GM13977 (cell line): ENCODE data around the gene IRF2BP1.

ENCODE experiments used
- DNase-seq: peaks from one replicate; pipeline ENCODE4 v3.0.0; 2012; ENCODE audit warnings: low spot score
- in situ Hi-C: fragments of 300-500 bp; cut with MboI; formaldehyde crosslinking; loops from one replicate; pipeline ENCODE4 v1.12.0; 2022; ENCODE audit warnings: low sequenced_read_pairs, low pct_unique_long_range_greater_than_20kb, mixed read lengths, inconsistent platforms; ENCODE audit not compliant: unreplicated experiment
- TF ChIP-seq, protein P1 (sequence below): IDR thresholded peaks from 2 replicates; pipeline ENCODE4 v1.5.1; 2012; ENCODE audit warnings: mild to moderate bottlenecking, control low read depth; ENCODE audit not compliant: insufficient read depth; ENCODE audit errors: extremely low read depth, missing control alignments

The IRF2BP1 gene

DNA sequence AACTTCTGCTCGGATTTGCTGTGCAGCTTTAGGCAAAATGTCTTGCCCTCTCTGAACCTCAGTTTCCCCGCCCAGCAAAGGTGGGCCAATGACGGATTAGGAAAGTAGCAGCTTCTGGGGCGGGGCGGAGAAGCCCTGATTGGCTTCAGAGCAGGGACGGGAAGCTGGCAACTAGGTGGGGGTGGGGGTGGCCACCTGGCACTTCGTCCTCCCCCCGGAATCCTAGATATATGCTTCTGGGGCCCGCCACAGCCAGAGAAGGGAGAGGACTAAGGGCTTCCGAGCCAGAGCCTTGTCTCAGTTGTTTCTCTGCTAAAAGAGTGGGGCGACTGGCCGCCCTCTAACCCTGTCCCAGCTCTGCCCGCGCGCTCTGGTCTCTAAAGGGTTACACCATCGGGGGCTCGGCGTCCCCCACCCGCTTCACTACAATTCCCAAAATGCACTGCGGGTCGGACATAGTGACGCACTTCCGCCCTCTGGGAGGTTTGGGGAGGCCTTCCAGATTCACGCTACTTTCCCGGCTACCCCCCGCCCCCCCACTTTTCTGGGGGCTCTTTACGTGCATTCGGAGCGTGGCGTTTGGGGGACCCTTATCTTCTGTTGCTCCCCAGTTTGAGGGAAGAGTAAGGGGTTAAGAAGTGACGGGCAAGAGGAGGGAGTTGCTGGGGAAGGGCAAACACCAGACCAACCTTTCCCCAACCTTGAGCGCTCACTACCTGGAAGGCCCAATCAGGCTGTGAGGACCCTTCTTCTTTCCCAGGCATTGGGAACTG lies 672 bp upstream of the IRF2BP1 start:
- peak; percentile 95 for DNase-seq
- in situ Hi-C loops: no loop called here
- TF ChIP-seq, protein P1, sequence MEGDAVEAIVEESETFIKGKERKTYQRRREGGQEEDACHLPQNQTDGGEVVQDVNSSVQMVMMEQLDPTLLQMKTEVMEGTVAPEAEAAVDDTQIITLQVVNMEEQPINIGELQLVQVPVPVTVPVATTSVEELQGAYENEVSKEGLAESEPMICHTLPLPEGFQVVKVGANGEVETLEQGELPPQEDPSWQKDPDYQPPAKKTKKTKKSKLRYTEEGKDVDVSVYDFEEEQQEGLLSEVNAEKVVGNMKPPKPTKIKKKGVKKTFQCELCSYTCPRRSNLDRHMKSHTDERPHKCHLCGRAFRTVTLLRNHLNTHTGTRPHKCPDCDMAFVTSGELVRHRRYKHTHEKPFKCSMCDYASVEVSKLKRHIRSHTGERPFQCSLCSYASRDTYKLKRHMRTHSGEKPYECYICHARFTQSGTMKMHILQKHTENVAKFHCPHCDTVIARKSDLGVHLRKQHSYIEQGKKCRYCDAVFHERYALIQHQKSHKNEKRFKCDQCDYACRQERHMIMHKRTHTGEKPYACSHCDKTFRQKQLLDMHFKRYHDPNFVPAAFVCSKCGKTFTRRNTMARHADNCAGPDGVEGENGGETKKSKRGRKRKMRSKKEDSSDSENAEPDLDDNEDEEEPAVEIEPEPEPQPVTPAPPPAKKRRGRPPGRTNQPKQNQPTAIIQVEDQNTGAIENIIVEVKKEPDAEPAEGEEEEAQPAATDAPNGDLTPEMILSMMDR: no peak

DNA sequence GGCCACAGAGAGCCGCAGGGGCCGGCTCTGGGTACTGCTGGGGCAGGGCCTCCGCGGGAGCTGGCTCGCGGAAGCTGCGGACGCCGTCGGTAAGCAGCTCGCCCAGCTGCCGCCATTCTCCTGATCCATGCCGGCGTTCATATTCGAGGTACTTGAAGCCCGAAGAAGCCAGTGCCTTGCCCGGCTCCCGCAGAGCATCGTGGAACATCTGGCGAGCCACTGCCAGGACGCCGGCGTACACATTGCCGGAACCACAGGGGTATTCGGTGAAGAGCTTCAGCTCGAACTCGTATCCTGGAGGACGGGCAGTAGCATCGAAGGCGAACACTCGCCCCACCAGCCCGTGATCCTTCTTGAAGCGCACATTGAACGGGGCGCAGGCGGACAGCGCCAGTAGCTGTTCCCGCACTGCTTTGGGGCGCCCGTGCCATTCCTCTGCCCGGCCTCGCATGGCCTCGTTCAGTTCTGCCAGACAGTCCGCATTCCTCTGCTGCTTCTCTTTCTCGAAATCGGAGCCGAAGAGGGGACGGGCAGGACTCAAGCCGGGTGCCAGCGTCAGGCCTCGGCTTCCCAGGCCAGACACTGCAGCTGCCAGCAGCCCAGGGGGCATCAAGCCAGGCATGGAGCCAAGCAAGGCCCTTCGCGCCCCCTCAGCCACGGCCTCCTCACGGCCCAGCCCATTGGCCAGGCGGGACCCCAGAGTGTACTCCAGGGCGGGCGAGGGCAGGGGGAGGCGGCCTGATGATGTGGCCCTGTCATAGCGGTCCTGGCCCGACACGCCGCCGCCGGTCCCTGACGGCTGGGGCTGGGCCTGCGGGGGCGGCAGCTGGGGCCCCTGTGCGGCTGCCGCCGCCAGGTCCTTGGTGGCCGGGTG lies 1.0 kb downstream of the IRF2BP1 start:
- in situ Hi-C loops: no loop called here
- DNase-seq: peak; percentile 67
- TF ChIP-seq, protein P1: no peak

DNA sequence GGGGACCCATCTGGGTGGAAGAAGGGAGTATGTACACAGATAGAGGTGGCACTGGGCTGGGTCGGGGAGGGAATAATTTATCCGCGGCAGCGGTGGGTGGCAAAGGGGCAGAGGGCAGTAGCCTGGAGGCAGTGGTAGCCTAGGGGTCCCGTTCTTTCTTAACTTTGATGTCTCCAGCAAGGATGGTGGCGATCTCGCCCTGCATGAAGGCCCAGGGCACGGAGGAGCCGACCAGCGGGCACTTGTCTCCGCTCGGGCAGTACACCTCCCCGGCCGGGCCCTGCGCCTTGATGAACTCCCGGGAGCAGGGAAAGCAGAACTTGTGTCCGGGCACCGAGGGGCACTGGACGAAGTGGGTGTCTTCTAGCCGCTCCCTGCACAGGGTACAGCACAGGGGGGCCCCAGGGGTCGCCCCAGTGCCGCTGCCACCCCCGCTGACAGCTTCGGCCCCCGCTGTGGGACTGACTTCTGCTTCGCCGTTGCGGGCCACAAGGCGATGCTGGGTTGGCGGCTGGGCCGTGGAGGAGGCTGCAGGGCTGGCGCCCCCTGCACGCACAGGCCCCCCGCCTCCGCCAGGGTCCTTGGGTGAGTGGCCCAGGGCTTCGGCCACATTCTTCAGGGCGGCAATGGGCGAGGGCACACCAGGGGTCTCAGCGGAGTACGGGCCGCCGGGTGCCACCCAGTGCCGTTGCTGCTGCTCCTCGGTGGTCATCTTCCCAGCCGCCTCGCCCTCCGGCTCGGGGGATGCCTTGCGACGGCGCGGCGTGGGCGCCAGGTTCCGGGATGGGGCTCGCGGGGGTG lies 1.9 kb downstream of the IRF2BP1 start:
- in situ Hi-C loops: no loop called here
- TF ChIP-seq, protein P1: no peak
- no peak for DNase-seq

DNA sequence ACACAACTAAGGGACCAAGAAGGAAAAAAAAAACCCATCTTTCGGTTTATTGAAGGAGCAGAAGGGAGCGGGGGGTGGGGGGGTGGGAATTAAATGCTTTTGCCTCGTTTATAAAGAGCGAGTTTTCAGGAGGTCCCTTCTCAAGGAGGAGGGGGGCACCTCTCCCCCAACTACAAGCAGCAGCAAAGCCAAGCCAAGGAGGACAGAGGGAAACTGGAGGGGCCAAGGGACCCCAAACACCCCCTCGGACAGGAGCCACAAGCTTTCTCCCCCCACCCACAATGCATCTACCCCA lies 2.4 kb downstream of the IRF2BP1 start:
- in situ Hi-C loops: no loop called here
- TF ChIP-seq, protein P1: no peak
- DNase-seq: no peak

DNA sequence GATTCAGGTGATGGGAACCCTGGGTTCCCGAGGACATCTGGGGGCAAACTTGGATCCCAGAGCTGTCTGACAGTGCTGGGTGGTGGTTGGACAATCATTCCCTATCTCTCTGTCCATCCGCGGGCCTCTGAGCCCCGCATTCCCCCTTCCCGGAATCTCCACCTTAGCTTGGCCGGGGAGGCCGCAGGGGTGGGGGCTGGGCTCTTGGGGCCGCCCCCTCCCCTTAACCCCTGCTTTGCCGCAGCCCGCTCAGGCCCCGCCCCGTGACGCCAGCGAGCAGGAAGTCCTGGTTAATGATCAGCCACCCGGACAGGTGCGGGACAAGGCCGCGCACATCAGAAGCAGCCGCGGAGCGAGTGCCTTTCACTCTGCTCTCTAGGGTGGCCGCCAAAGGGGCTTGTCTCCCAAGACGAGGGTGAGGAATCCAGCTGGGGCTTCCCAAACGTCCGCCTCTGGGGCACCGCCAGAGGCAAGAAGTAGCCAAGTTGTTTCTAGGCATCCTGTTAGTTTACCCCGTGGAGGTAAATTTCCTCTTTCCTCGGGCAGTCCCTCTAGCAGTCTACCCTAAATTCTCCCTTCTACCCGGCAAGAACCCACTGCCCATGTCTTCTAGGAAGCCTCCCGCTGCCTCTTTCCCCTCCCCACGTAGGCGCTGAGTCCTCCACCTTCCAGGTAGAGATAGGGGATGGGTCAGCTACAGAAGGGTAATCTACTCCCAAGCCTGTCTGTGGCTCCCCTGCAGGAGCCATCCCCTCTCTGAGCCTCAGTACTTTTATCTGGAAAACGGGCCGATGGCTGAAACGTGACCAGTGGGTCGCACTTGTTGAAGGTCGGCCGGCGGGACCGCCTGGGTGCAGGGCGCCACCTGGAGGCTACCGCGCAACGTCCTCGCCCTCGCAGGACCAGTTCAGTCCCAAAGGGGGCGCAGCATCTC lies 3.0 kb downstream of the IRF2BP1 start:
- DNase-seq: peak; percentile 93
- in situ Hi-C loops: no loop called here
- TF ChIP-seq, protein P1: peak; percentile 100
